Endothelial cell of umbilical vein (primary cell): ENCODE data around the gene RUNX2. TPM values are rescaled to one million over a fixed set of nuclear protein-coding genes. Genes with fewer than 3 reads are reported as not detected.

Experiments used
- BruUV-seq: library from RNA; stranded (reverse); fragments of 400-500 nt; replicated peaks from 2 replicates; lab custom pipeline; 2021; lab: Mats Ljungman, UMichigan
- CTCF ChIA-PET: fragments of 300-600, 350-600 bp; sonication (Branson Sonifier 250); formaldehyde crosslinking; loops from one replicate; lab custom pipeline; 2021; ENCODE audit warnings: antibody characterized with exemption, inconsistent platforms; lab: Charles Lee
- POLR2A ChIA-PET: fragments of 300-600, 350-600 bp; sonication (Branson Sonifier 250); formaldehyde crosslinking; loops from one replicate; lab custom pipeline; 2021; ENCODE audit warnings: antibody characterized with exemption, inconsistent platforms; lab: Charles Lee
- DNase-seq: peaks from one replicate; pipeline ENCODE4 v3.0.0-alpha.2; 2011; ENCODE audit warnings: low read depth, low spot score
- FAIRE-seq: peaks from 2 replicates; lab custom pipeline; 2011; peaks lifted over from hg19 to GRCh38; lab: Jason Lieb, UNC
- H2AFZ ChIP-seq: 2 replicates; pipeline ENCODE4 v1.6.0; 2012; ENCODE audit warnings: low read depth, low read length, control low read depth, inconsistent platforms
- H3K27ac ChIP-seq: 2 replicates; pipeline ENCODE4 v1.5.1; 2011; ENCODE audit warnings: low read depth, mild to moderate bottlenecking, control low read depth, low read length, moderate library complexity; ENCODE audit not compliant: insufficient read depth
- H3K27me3 ChIP-seq, 2 experiments: 2 replicates each; pipeline versions ENCODE4 v1.6.0 to v1.6.1; 2011; ENCODE audit warnings: low read length in 2 of 2, mixed read lengths in 1 of 2; ENCODE audit not compliant: control insufficient read depth in 2 of 2, insufficient read depth in 2 of 2
- H3K36me3 ChIP-seq, 2 experiments: 2 replicates in 1 of 2; 3 replicates in 1 of 2; pipeline ENCODE4 v1.5.1; 2011; ENCODE audit warnings: low read length in 2 of 2, mild to moderate bottlenecking in 1 of 2, moderate library complexity in 1 of 2; ENCODE audit not compliant: control insufficient read depth in 2 of 2, insufficient read depth in 2 of 2; ENCODE audit errors: extremely low read depth in 1 of 2
- H3K4me1 ChIP-seq: 3 replicates; pipeline ENCODE4 v1.5.1; 2011; ENCODE audit warnings: mild to moderate bottlenecking, low read length; ENCODE audit not compliant: control insufficient read depth, insufficient read depth; ENCODE audit errors: extremely low read depth
- H3K4me2 ChIP-seq: 2 replicates; pipeline ENCODE4 v1.6.1; 2011; ENCODE audit warnings: low read length, control low read depth, mixed read lengths; ENCODE audit not compliant: insufficient read depth
- H3K4me3 ChIP-seq, 3 experiments: fragments of 200-600 bp in 1 of 3; sonication (generic), shearing (Covaris generic) in 1 of 3; replicated peaks in 1 of 3; 2 replicates each; pipeline ENCODE4 v1.5.1; 2011 to 2016; ENCODE audit warnings: control low read depth in 3 of 3, low read length in 3 of 3, mild to moderate bottlenecking in 2 of 3, inconsistent platforms in 1 of 3, low read depth in 1 of 3, moderate library complexity in 1 of 3; ENCODE audit not compliant: insufficient read depth in 1 of 3
- H3K79me2 ChIP-seq: 2 replicates; pipeline ENCODE4 v1.6.0; 2012; ENCODE audit warnings: low read length, inconsistent platforms; ENCODE audit not compliant: control insufficient read depth, insufficient read depth
- H3K9ac ChIP-seq: replicated peaks from 2 replicates; pipeline ENCODE3; 2011; ENCODE audit warnings: low read length, control low read depth; ENCODE audit not compliant: insufficient read depth; ENCODE audit errors: extremely low read depth
- H3K9me1 ChIP-seq: replicated peaks from 3 replicates; pipeline ENCODE4 v1.6.0; 2011; ENCODE audit warnings: mild to moderate bottlenecking, low read length; ENCODE audit not compliant: control insufficient read depth, insufficient read depth; ENCODE audit errors: extremely low read depth
- H3K9me3 ChIP-seq: replicated peaks from 2 replicates; pipeline ENCODE4 v1.5.1; 2012; ENCODE audit warnings: low read length, inconsistent platforms; ENCODE audit not compliant: control insufficient read depth, insufficient read depth
- H4K20me1 ChIP-seq: replicated peaks from 2 replicates; pipeline ENCODE3; 2011; ENCODE audit warnings: mild to moderate bottlenecking, low read length; ENCODE audit not compliant: control insufficient read depth, insufficient read depth; ENCODE audit errors: extremely low read depth
- CTCF ChIP-seq, 2 donors: IDR thresholded peaks; 1 replicate in 1 of 2; 2 replicates in 1 of 2; pipeline ENCODE4 v1.5.1; 2011; ENCODE audit warnings: low read length in 2 of 2, mild to moderate bottlenecking in 2 of 2, moderate library complexity in 2 of 2, control low read depth in 1 of 2, inconsistent platforms in 1 of 2, low read depth in 1 of 2; ENCODE audit not compliant: insufficient read depth in 1 of 2; ENCODE audit errors: extremely low read depth in 1 of 2
- EZH2 ChIP-seq: IDR thresholded peaks from 2 replicates; pipeline ENCODE4 v1.6.1; 2012; ENCODE audit warnings: borderline replicate concordance, low read depth, mild to moderate bottlenecking, moderate library complexity, low read length, inconsistent platforms; ENCODE audit not compliant: severe bottlenecking
- FOS ChIP-seq: IDR thresholded peaks from 2 replicates; pipeline ENCODE4 v1.6.1; 2011; ENCODE audit warnings: mild to moderate bottlenecking, low read length, moderate library complexity, borderline replicate concordance; ENCODE audit not compliant: insufficient read depth
- GATA2 ChIP-seq: IDR thresholded peaks from 2 replicates; pipeline ENCODE4 v1.7.0; 2011; ENCODE audit warnings: low read depth, mild to moderate bottlenecking, moderate library complexity, mixed read lengths, low read length; ENCODE audit not compliant: insufficient read length, insufficient read depth
- JUN ChIP-seq: IDR thresholded peaks from 2 replicates; pipeline ENCODE4 v1.6.1; 2011; ENCODE audit warnings: borderline replicate concordance, low read depth; ENCODE audit not compliant: insufficient read length, insufficient read depth
- MAX ChIP-seq: IDR thresholded peaks from 2 replicates; pipeline ENCODE4 v1.6.1; 2011; ENCODE audit not compliant: insufficient read depth, insufficient read length
- MYC ChIP-seq: IDR thresholded peaks from one replicate; pipeline ENCODE4 v1.6.1; 2011; ENCODE audit warnings: mild to moderate bottlenecking, low read depth, low read length
- POLR2A ChIP-seq: IDR thresholded peaks from 2 replicates; pipeline ENCODE4 v1.6.1; 2012; ENCODE audit warnings: low read depth, mild to moderate bottlenecking, control low read depth, low read length
- POLR2AphosphoS5 ChIP-seq: IDR thresholded peaks from 2 replicates; pipeline ENCODE4 v1.6.1; 2012; ENCODE audit warnings: low read depth, mild to moderate bottlenecking, control low read depth, low read length, moderate library complexity; ENCODE audit not compliant: insufficient read depth
- dilution Hi-C: fragments of 300-500 bp; cut with MboI; formaldehyde crosslinking; loops from one replicate; pipeline ENCODE4 v1.15.0; 2019; ENCODE audit warnings: low sequenced_read_pairs; ENCODE audit not compliant: extremely low pct_ligation_motif_present
- intact Hi-C: fragments of 100-400 bp; cut with micrococcal nuclease; formaldehyde crosslinking; loops from one replicate; pipeline ENCODE4 v1.10.0; 2022
- polyA plus RNA-seq, 4 experiments: library from polyadenylated mRNA; depleted of rRNA in 3 of 4; stranded (reverse) in 3 of 4; unstranded in 1 of 4; fragments of >200 nt; gene quantifications; 2 replicates each; pipeline versions ENCODE4 v1.2.1 to v1.2.3, GENCODE V29; 2011 to 2012; ENCODE audit warnings: missing spikeins in 1 of 4
- total RNA-seq: library from RNA; stranded (reverse); gene quantifications from 2 replicates; pipeline ENCODE4 v1.2.3, GENCODE V29; 2021

Gene RUNX2
- total and polyA plus RNA-seq, 2 donors (not counting 3 experiments of a cell fraction or from before 2014, with no cell fraction given), result 0.06 TPM; not detected in 1

GRCh38 chr6:45543298-45544235 is 215.4 kb downstream of the RUNX2 start:
- no peak overlapping the region for H3K4me3 ChIP-seq
- H3K79me2 ChIP-seq, result no peaks in the 10 kb centered on the region
- DNase-seq (no peak), FAIRE-seq (peak; percentile 31)
- H3K4me2 ChIP-seq, result no peak overlapping the region
- BruUV-seq, result no TSS peak
- no peak for TF ChIP-seq MYC
- no peak for TF ChIP-seq POLR2AphosphoS5
- TF ChIP-seq GATA2, result no peak
- TF ChIP-seq JUN, result no peak
- no peak for TF ChIP-seq FOS
- TF ChIP-seq MAX, result no peak
- TF ChIP-seq POLR2A, result no peak
- no peak for TF ChIP-seq EZH2
- no peak for TF ChIP-seq CTCF (IDR thresholded peaks at IDR 0.05; ENCODE audit: extremely low read depth in 1 of 2, insufficient read depth in 1 of 2, low read depth in 1 of 2, low read length in 2 of 2)
- no peaks in the 10 kb centered on the region for H3K9me1 ChIP-seq
- intact Hi-C loops (no loop called here), dilution Hi-C loops (no loop called here)
- POLR2A ChIA-PET, result no interaction called here
- no peak overlapping the region for H2AFZ ChIP-seq
- no peaks in the 10 kb centered on the region for H3K9me3 ChIP-seq
- no peak overlapping the region for H3K9ac ChIP-seq
- no peaks in the 10 kb centered on the region for H3K4me1 ChIP-seq
- no peaks in the 10 kb centered on the region for H4K20me1 ChIP-seq
- no peaks in the 10 kb centered on the region for H3K36me3 ChIP-seq
- H3K27me3 ChIP-seq, result peaks cover 0 to 8% of the 10 kb centered on the region in 2 experiments
- no peak overlapping the region for H3K27ac ChIP-seq
- CTCF ChIA-PET, result no interaction called here
